ENCODE measurements around the gene TMEM150C. TPM values are rescaled to one million over a fixed set of nuclear protein-coding genes. Genes with fewer than 3 reads are reported as not detected.
A peak's percentile ranks its signal among the peaks of the same experiment; 100 is the strongest.

The TMEM150C gene
- total and polyA plus RNA-seq, 7 donors: 1.2 to 25.7 (median 11.2) TPM

DNA sequence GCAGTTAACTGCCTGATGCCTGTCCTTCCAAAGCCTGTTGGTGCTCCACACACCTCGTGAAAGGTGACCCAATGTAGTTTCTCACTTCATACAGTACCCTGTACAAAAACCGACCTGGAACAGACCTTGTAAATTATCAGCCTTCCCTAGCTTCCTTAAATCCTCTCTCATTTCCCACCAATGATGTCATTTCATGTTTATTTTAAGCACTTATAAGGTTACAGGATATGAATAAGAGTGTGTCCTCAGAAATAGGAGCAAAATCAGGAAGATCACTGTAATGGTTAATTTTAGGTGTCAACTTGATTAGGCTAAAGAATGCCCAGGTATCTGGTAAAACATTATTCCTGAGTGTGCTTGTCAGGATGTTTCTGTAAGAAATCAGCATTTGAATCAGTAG is 44.7 kb downstream of the TMEM150C start:
- Histone ChIP-seq H3K36me3 (no peaks in the 10 kb centered on the region), H3K27ac (peak overlapping the region in 1 of 4 donors; percentile 33), H3K27me3 (no peaks in the 10 kb centered on the region), H3K4me3 (no peak overlapping the region), H3K9me3 (no peaks in the 10 kb centered on the region), H3K4me1 (peaks cover 0 to 17% (median 4%) of the 10 kb centered on the region in 4 donors)
- no peak for TF ChIP-seq EP300 (IDR thresholded peaks at IDR 0.05)
- TF ChIP-seq POLR2AphosphoS5 (IDR thresholded peaks at IDR 0.05): no peak
- no peak for TF ChIP-seq POLR2A (IDR thresholded peaks at IDR 0.05)
- TF ChIP-seq, protein P1, sequence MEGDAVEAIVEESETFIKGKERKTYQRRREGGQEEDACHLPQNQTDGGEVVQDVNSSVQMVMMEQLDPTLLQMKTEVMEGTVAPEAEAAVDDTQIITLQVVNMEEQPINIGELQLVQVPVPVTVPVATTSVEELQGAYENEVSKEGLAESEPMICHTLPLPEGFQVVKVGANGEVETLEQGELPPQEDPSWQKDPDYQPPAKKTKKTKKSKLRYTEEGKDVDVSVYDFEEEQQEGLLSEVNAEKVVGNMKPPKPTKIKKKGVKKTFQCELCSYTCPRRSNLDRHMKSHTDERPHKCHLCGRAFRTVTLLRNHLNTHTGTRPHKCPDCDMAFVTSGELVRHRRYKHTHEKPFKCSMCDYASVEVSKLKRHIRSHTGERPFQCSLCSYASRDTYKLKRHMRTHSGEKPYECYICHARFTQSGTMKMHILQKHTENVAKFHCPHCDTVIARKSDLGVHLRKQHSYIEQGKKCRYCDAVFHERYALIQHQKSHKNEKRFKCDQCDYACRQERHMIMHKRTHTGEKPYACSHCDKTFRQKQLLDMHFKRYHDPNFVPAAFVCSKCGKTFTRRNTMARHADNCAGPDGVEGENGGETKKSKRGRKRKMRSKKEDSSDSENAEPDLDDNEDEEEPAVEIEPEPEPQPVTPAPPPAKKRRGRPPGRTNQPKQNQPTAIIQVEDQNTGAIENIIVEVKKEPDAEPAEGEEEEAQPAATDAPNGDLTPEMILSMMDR (IDR thresholded peaks at IDR 0.05): no peak
- no peak for DNase-seq
- 43 to 52% methylated on average over 2 of the region's 2 CpGs for WGBS, 2 donors
- intact Hi-C loops (cut with DNase I): no loop called here

DNA sequence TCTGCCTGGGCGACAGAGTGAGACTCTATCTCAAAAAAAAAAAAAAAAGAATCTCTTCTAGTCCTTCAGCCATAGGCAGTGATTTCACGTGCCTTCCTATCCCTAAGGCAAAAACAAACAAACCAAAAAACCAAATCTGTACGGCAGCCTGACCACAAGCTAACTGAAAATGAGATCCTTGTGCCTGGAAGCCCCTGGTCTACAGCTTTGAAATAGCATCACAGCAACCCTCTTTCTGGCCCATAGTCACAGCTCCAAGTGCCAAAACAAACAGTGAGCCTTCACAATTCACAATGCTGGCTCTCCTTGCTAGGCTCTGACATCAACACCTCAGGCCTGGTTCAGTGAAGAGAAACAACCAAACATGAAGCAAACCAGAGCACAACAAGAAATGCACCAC is 46.1 kb downstream of the TMEM150C start:
- intact Hi-C loops (cut with DNase I): no loop called here
- 55 to 61% methylated on average over 3 of the region's 3 CpGs for WGBS, 2 donors
- TF ChIP-seq, protein P1 (IDR thresholded peaks at IDR 0.05): no peak
- TF ChIP-seq POLR2AphosphoS5 (IDR thresholded peaks at IDR 0.05): peak in 1 of 4 donors; percentile 36

DNA sequence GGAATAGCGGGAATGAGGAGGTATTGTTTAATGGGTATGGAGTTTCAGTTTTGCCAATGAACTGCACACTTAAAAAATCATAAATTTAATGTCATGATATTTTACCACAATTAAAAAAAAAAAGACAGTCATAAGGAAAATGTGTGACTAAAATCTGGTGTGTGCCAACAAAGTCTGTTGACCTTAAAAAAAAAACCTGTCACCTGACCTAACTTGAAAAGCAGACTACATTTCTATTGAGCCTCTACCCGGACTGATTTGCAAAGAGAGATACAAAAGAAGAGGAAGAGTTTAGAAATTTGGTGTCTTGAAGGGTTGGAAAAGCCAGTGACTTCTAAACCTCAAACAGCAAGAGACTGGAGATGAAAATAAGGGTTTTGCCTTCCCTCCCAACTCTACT is 48.4 kb downstream of the TMEM150C start:
- WGBS, 2 donors: 28 to 61% methylated on average over 2 of the region's 2 CpGs
- no peaks in the 10 kb centered on the region for H3K36me3 ChIP-seq
- TF ChIP-seq POLR2AphosphoS5 (IDR thresholded peaks at IDR 0.05): no peak
- TF ChIP-seq, protein P1 (IDR thresholded peaks at IDR 0.05): no peak
- no peak for TF ChIP-seq POLR2A (IDR thresholded peaks at IDR 0.05)
- TF ChIP-seq EP300 (IDR thresholded peaks at IDR 0.05): no peak
- intact Hi-C loops (cut with DNase I): no loop called here
- no peaks in the 10 kb centered on the region for H3K27me3 ChIP-seq
- peaks cover 0 to 17% (median 4%) of the 10 kb centered on the region in 4 donors for H3K4me1 ChIP-seq
- no peak for DNase-seq
- no peak overlapping the region for H3K4me3 ChIP-seq
- no peaks in the 10 kb centered on the region for H3K9me3 ChIP-seq
- no peak overlapping the region for H3K27ac ChIP-seq

More for the DNA sequence above, 46.1 kb downstream of the TMEM150C start:
- no peak for DNase-seq
- Histone ChIP-seq H3K9me3 (no peaks in the 10 kb centered on the region), H3K4me3 (no peak overlapping the region), H3K36me3 (no peaks in the 10 kb centered on the region), H3K27me3 (no peaks in the 10 kb centered on the region), H3K27ac (peak overlapping the region in 2 of 4 donors; percentile 33 to 43), H3K4me1 (peaks cover 0 to 17% (median 4%) of the 10 kb centered on the region in 4 donors)

DNA sequence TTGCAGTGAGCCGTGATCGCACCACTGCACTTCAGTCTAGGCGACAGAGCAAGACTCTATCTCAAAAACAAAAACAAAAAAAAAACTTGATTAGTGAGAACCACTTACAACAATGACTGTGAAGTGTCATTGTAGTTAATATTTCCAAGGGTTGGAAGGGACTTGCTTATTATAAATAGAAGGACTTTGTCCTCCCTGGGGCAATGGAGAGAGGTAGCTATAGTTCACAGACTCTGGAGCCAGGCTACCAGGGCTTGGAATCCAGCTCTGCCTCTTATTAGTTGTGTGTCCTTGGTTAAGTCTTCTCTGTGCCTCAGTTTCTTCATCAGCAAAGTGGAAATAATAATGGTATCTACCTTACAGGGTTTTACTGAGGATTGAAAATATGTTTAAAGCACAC is 51.6 kb downstream of the TMEM150C start:
- H3K27me3 ChIP-seq: no peaks in the 10 kb centered on the region
- H3K27ac ChIP-seq: no peak overlapping the region
- H3K9me3 ChIP-seq: no peaks in the 10 kb centered on the region
- no peak for TF ChIP-seq EP300 (IDR thresholded peaks at IDR 0.05)
- no peak for TF ChIP-seq POLR2AphosphoS5 (IDR thresholded peaks at IDR 0.05)
- no peak for TF ChIP-seq POLR2A (IDR thresholded peaks at IDR 0.05)
- TF ChIP-seq, protein P1 (IDR thresholded peaks at IDR 0.05): no peak
- H3K36me3 ChIP-seq: no peaks in the 10 kb centered on the region
- no peak for DNase-seq
- intact Hi-C loops (cut with DNase I): no loop called here
- 96 to 99% methylated on average over 3 of the region's 3 CpGs for WGBS, 2 donors
- H3K4me3 ChIP-seq: no peak overlapping the region
- H3K4me1 ChIP-seq: no peaks in the 10 kb centered on the region

DNA sequence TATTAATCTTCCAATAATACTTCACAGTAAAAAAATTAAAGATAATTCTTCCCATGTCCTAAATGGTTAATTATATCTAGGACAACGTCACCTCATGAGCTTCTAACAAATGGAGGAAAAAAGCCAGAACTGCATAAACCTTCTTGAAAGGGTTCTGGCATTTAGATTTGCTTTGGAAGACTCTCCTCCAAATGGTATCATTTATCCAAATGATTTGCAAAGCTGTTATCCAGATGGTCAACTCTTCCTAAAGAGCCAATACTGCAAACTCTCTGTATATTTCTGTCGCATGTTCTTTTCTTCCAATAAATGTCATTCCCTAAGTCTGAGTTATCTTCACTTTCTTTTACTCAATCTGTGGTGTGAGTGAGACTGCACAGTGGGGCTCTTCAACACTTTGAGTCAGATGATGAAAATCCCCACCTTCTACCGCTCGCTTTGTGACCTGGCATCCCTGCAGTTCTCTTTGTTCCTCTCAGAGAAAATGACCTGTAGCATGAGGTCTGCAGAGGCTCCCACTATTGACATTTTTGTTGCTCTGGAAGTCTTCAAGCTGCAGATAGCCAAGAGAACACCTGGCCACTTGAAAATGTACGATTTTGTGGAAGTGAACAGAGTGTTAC is 52.9 kb downstream of the TMEM150C start:
- TF ChIP-seq EP300 (IDR thresholded peaks at IDR 0.05): no peak
- no peak for TF ChIP-seq POLR2A (IDR thresholded peaks at IDR 0.05)
- TF ChIP-seq, protein P1 (IDR thresholded peaks at IDR 0.05): no peak
- peak in 2 of 4 donors; percentile 13 to 58 for TF ChIP-seq POLR2AphosphoS5 (IDR thresholded peaks at IDR 0.05)
- no peaks in the 10 kb centered on the region for H3K36me3 ChIP-seq

More for the DNA sequence above, 52.9 kb downstream of the TMEM150C start:
- DNase-seq: no peak
- no peaks in the 10 kb centered on the region for H3K4me1 ChIP-seq
- 81 to 91% methylated on average over 5 of the region's 5 CpGs for WGBS, 2 donors
- intact Hi-C loops (cut with DNase I): no loop called here
- H3K27ac ChIP-seq: no peak overlapping the region
- H3K27me3 ChIP-seq: no peaks in the 10 kb centered on the region
- H3K4me3 ChIP-seq: no peak overlapping the region
- no peaks in the 10 kb centered on the region for H3K9me3 ChIP-seq
